ENCODE measurements around the gene GBP1. TPM values are rescaled to one million over a fixed set of nuclear protein-coding genes. Genes with fewer than 3 reads are reported as not detected.

GBP1 gene
- total RNA-seq, 1 experiment from 2014 or later: 0.15 TPM

- Histone ChIP-seq H3K4me1 (ENCODE audit: control insufficient read depth in 1 of 2, insufficient read depth in 2 of 2, low read length in 2 of 2) (no peaks in the 10 kb centered on the region), H3K4me3 (replicated peaks in 1 of 2; ENCODE audit: low read depth in 1 of 2, low read length in 2 of 2) (no peak overlapping the region), H3K4me2 (ENCODE audit: low read length) (no peak overlapping the region), H3K9me3 (ENCODE audit: control insufficient read depth in 1 of 2, insufficient read depth in 1 of 2, low read depth in 1 of 2, low read length in 2 of 2) (peaks cover 0 to 5% of the 10 kb centered on the region in 2 experiments; a peak in 2 of 4 replicates), H3K27ac (ENCODE audit: low read depth, low read length) (no peak overlapping the region), H3K79me2 (ENCODE audit: insufficient read depth, low read length) (no peaks in the 10 kb centered on the region), H2AFZ (ENCODE audit: low read depth, low read length, poor library complexity, severe bottlenecking) (no peak overlapping the region), H3K9ac (ENCODE audit: low read length) (no peak overlapping the region), H4K20me1 (ENCODE audit: insufficient read depth) (no peaks in the 10 kb centered on the region), H3K36me3 (ENCODE audit: control insufficient read depth in 1 of 2, insufficient read depth in 2 of 2, low read length in 2 of 2) (no peaks in the 10 kb centered on the region), H3K27me3 (ENCODE audit: insufficient read depth, low read length) (no peaks in the 10 kb centered on the region), H3K9me2 (ENCODE audit: insufficient read depth) (no peaks in the 10 kb centered on the region)
- TF ChIP-seq ZBTB33 (IDR thresholded peaks at IDR 0.05; ENCODE audit: extremely low read depth, insufficient replicate concordance, low read length) (no peak), SRF (IDR thresholded peaks at IDR 0.05; ENCODE audit: low read depth) (no peak)
- intact Hi-C loops (cut with micrococcal nuclease): no loop called here
- ChIA-PET POLR2A (no interaction called here), CTCF (no interaction called here), RAD21 (ENCODE audit: low non-redundant PET in 1 of 2, low total read pairs in 2 of 2, uncharacterized antibody in 2 of 2, unreplicated experiment in 2 of 2) (no interaction called here)
- no TSS peak for BruUV-seq (replicated peaks)
- no peak for ATAC-seq
- DNase-seq (ENCODE audit: low read depth, low spot score): no peak
Measured at GRCh38 chr1:89098857-89099256, 33.8 kb upstream of the GBP1 start.

- TF ChIP-seq POLR2AphosphoS5 (IDR thresholded peaks at IDR 0.05; ENCODE audit: low read depth, low read length): no peak
- no peak for TF ChIP-seq ATF3 (IDR thresholded peaks at IDR 0.05)
- TF ChIP-seq EZH2phosphoT487 (IDR thresholded peaks at IDR 0.05; ENCODE audit: borderline replicate concordance): no peak
- TF ChIP-seq ZFX (IDR thresholded peaks at IDR 0.05): no peak
- TF ChIP-seq ZBTB33 (IDR thresholded peaks at IDR 0.05; ENCODE audit: extremely low read depth, insufficient replicate concordance, low read length): no peak
- no peak for TF ChIP-seq EGR1 (IDR thresholded peaks at IDR 0.05; ENCODE audit: low read depth)
- ATAC-seq: no peak
- no peak overlapping the region for H3K27ac ChIP-seq (ENCODE audit: low read depth, low read length)
- H4K20me1 ChIP-seq (ENCODE audit: insufficient read depth): no peaks in the 10 kb centered on the region
- H3K4me3 ChIP-seq (replicated peaks in 1 of 2; ENCODE audit: low read depth in 1 of 2, low read length in 2 of 2): no peak overlapping the region
- no peak overlapping the region for H3K9ac ChIP-seq (ENCODE audit: low read length)
- DNase-seq (ENCODE audit: low read depth, low spot score): no peak
- POLR2A ChIA-PET: no interaction called here
- H3K4me2 ChIP-seq (ENCODE audit: low read length): no peak overlapping the region
- no peak overlapping the region for H2AFZ ChIP-seq (ENCODE audit: low read depth, low read length, poor library complexity, severe bottlenecking)
- intact Hi-C loops (cut with micrococcal nuclease): no loop called here
- CTCF ChIA-PET: no interaction called here
- no peaks in the 10 kb centered on the region for H3K36me3 ChIP-seq (ENCODE audit: control insufficient read depth in 1 of 2, insufficient read depth in 2 of 2, low read length in 2 of 2)
- no peaks in the 10 kb centered on the region for H3K27me3 ChIP-seq (ENCODE audit: insufficient read depth, low read length)
- H3K4me1 ChIP-seq (ENCODE audit: control insufficient read depth in 1 of 2, insufficient read depth in 2 of 2, low read length in 2 of 2): no peaks in the 10 kb centered on the region
- no peaks in the 10 kb centered on the region for H3K79me2 ChIP-seq (ENCODE audit: insufficient read depth, low read length)
- H3K9me3 ChIP-seq (ENCODE audit: control insufficient read depth in 1 of 2, insufficient read depth in 1 of 2, low read depth in 1 of 2, low read length in 2 of 2): peaks cover 0 to 5% of the 10 kb centered on the region in 2 experiments; a peak in 2 of 4 replicates
- RAD21 ChIA-PET (ENCODE audit: low non-redundant PET in 1 of 2, low total read pairs in 2 of 2, uncharacterized antibody in 2 of 2, unreplicated experiment in 2 of 2): no interaction called here
- no peaks in the 10 kb centered on the region for H3K9me2 ChIP-seq (ENCODE audit: insufficient read depth)
- no TSS peak for BruUV-seq (replicated peaks)
Measured at GRCh38 chr1:89095737-89096136, 30.7 kb upstream of the GBP1 start.

Data from HCT116 (cell line).